NCI-H1092 (cell line): ENCODE data around the gene PCAT6.
"Not testable (repeated sequence)": the region's sequence is repeated elsewhere in the genome, so short reads cannot be mapped to it uniquely, and the experiment has no call there.

Source experiments
- DNase-seq: peaks from one replicate; lab custom pipeline; 2025; lab: John Stamatoyannopoulos, UW

The PCAT6 gene

DNA sequence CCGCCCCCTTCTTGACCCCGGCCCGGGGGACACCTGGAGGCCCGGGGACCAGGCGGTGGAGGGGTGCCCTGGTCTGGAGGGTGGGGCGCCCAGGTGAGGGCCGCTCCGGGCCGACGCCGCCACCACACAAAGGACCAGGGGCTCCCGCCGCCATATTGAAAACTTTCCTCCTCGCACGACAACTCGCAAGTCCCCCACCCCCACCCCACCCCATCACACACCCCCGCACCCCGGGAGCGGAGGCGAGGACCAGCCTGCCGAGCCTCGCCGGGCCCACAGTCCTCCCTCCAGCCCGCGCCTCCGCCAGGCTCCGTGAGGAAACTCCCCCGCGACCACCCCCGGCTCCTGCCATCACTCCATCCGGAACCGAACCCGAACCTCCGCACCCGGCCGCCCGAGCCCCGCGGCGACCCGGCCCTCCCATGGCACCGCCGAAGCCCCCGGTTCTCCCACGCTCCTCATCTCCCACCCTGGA is 3.3 kb upstream of the PCAT6 start:
- no peak for DNase-seq

DNA sequence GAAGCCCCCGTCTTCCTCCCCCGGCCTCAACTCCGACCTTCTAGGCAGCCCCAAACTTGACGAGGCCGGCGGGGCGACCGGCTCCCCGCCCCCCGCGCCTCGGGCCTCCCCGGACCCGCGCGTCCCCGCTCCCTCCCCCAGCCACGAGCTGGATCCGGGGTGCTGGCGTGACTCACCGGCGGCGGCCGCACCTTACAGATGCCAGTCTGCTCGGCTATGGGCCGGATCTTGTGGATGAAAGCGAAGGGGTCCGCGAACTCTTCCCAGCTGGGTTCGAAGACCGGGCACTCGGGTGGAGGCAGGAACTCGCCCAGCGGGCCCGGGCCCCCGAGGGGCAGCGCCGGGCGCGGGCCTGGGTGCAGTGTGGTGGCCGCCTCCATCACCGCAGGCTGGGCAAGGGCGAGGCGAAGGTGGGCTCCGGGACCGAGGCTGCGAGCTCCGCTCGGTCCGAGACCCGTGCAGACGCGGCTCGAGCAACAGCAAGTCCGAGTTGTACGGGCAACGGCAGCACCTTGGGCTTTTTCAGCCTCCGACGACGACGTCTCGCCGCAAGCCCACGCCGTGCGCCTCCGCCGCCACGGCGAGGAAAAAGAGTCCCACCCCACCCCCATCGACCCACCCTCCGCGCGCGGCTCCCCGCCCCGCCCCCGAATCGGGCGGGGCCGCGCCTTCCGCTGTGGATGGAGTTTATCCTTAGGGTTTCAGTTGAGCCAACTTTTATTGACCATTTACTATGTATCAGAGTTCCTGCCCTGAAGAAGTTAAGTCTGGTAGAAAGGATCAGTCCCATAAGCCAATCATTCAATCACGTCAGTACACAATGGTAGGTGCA is 2.6 kb upstream of the PCAT6 start, which contains the start of gene KDM5B:
KDM5B (minus strand) TSS at position 496 of the 832 bp plus-strand sequence; CDS start at position 380, 116 bp downstream.
- peak; percentile 61 for DNase-seq

DNA sequence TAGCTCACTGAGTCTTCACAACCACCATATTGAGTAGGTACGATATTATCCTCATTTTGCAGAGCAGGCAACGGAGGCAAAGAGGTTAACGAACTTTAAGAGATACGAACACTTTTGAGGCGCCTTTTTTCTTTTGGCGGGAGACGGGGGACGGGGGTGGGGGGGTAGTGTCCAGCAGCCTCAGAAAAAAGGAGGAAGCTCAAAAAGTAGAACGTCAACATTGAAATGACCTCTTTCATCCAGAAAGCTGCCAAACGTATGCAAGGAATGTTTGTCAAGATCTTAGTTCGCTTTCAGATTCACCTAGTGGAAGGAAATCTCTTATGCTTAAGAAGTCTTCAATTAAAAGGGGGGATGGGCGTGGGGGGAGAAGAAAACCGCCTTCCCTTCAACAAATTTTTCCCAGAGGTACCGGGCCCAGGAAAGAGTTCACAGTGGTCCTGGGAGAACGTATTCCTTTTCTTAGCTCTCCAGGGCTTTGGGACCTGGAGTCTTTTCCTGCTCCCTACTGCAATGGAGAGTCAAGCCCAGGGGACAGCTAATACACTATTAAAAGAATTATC is 1.1 kb upstream of the PCAT6 start:
- no peak for DNase-seq

DNA sequence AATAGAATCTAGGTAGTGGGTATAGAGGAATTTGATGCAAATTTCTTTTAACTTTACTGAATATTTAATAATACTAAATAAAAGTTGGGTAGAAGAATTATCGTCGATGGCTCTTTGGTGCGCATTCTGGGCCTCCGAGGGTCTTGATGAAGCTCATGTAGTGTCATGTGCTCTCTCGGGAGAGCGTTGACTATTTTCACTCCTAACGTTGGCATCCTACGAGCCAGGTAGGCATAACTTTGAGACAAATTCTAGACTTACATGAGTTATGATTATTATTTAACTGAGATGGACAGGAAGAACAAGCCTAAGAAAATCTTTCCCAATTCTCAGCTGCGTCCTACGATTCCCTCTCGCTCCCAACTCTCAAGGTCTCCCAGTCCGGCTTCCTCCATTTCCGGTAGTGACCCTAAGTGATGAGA is 550 bp upstream of the PCAT6 start:
- no peak for DNase-seq

DNA sequence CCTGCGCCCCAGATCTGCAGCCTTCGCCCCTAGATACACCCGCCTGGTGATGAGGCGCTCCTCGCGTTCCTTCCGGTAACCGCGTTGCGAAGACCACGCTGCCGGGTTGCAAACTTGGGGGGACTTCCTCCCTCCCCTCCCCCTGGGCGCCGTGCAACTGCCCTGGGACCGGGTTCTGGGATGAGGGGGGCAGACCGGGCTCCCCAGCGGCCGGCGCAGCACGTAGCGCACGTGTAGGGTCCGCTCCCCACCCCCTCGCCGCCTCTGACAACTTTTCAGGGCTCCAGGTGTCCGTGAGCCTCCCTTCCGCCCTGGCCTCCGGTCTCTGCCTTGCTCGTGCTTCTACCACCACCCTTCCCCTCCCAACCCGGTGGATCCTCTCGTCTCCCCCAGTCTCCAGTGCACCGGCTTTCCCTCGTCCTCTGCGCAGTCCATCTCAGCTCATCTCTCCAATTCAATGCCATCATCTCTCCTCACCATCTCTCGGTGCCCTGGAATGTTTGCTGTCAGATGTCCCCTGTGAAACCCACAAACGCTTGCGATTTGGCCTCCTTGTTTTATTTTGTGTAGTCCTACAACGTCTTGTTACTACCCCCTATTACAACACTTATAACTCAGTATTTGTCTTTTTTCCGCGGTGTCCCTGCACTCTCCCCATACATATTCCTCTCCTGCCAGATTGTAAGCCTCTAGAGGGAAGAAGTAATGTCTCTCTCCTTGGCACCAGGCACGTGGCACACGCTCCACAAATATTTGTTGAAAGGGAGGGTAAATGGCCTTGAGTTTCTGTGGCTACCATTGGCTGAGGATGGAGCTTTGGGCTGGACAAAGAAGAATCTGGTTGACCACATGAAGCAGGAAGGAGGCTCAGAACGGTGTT is 782 bp downstream of the PCAT6 start:
- no peak for DNase-seq

DNA sequence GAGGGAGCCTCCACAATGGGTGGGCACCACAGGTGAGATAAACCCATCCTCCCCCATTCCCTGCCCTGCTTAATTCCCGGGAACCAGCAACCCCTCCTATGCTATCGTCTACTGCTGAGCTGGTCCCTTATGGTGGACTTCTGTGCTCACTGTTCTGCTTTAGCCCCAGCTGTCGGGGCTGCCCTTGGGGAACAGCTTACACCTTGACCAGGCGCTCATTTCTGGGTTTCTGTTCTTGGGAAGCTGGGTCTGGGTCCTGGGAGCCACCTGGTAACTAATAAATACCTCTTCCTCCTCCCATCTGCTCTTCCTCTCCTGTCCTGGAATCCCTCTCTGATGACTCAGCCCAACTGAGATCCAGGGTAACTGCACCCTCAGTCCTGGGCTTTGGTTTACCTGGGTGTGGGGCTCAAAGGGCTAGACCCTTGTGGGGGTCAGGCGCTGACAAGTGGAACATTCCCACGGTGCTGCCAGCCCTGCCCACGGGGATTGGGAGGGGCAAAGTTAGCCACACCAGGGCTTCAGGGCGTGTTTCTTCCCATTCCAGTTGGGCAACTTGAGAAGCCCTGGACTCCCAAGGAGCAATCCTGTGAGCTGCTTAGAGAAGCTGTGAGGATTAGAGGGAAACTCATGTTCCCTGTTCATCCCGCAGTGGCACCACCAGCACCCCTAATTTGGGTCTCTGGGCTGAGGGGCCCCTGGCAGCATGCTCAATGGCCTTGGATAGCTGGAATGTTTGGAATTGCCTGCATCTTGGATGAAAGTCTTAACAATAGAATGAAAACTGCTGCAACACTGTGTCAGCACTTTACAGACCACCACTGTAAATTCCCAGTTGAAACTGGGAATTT is 1.6 kb downstream of the PCAT6 start:
- DNase-seq: no peak

DNA sequence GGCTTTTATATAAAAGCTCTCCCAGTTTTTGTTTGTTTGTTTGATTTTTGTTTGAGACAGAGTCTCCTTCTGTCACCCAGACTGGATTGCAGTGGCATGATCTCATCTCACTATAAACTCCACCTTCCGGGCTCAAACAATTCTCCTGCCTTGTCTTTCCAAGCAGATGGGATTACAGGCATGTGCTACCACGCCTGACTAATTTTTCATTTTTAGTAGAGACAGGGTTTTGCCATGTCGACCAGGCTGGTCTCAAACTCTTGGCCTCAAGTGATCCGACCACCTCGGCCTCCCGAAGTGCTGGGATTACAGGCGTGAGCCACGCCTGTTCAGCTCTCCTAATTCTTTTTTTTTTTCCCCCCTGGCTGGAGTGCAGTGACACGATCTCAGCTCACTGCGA is 4.4 kb downstream of the PCAT6 start:
- no peak for DNase-seq

DNA sequence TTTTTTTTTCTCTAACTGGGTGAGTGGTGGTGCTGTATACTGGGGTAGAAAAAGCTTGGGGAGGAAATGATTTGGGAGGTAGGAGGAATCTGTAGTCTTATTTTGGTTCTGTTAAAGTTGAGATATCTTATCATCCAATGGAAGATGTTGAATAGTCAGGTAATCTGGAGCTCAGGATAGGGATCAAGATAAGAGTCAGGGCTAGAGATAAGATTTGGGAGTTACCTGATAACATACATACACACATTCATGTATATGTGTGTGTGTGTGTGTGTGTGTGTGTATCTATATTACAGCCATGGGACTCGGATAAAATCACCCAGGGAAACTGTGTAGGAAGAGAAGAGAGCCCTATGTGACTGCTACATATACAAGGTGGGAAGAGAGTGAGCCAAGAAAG is 8.1 kb downstream of the PCAT6 start:
- DNase-seq: no peak

DNA sequence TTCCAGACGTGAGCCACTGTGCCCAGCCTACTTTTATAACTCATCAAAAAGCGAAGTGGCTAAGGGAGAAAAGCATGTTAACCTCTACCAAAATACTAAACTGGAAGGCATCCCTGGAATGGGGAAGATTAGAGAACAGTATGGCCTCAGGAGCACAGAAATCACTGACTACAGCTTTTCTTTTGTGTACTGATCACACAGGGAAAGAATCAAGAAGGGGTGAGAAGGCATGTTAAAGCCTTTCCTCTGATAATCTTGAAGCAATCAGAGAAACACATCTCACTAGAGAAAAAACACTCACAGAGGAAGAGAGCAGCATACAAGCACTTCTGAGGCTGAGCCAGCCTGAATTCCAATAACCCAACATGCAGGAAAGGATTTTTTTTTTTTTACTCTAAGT is 10.7 kb downstream of the PCAT6 start:
- DNase-seq: no peak

DNA sequence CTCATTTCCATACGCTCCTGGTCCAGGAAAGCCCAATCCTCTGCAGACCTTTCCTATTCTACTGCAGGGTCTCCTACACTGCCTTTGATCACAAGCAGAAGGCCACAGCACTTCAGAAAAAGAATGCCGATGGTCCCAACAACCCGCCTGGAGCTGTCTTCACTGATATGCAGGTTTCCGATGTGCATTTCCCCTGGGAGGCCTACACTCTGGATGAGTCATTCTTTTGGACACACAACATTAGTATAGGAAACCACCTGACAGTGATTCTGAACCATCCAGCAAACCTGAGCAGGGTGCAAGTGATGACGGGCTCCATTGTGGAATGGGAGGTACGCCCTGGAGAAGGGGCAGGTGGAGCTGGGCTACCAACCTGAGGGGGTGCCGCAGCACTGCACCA is 15.0 kb downstream of the PCAT6 start:
- DNase-seq: no peak

DNA sequence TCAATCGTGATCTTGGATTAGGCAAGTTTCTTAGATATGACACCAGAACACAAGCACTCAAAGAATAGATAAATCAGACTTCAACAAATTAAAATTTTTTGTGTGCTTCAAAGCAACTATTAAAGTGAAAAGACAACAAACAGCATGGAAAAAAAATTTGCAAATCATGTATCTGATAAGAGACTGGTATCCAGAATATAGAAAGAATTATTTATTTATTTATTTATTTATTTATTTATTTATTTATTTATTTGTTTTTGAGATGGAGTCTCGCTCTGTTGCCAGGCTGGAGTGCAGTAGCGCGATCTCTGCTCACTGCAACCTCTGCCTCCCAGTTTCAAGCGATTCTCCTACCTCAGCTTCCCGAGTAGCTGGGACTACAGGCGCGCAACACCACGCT is 18.5 kb downstream of the PCAT6 start:
- not testable (repeated sequence) for DNase-seq

DNA sequence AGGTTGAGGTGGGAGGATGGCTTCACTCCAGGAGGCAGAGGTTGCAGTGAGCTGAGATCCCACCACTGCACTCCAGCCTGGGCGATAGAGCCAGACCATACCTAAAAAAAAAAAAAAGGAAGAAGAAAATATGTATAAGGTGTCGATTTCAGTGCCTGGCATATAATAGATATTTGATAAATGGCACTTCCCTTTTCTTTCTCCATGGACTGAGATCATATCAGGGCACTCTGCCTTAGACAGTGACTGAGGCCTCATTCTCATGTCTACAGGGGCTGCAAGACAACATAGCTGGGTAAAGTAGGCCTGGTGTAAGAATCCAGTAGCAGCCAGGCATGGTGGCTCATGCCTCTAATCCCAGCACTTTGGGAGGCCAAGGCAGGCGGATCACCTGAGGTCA is 21.2 kb downstream of the PCAT6 start:
- no peak for DNase-seq

DNA sequence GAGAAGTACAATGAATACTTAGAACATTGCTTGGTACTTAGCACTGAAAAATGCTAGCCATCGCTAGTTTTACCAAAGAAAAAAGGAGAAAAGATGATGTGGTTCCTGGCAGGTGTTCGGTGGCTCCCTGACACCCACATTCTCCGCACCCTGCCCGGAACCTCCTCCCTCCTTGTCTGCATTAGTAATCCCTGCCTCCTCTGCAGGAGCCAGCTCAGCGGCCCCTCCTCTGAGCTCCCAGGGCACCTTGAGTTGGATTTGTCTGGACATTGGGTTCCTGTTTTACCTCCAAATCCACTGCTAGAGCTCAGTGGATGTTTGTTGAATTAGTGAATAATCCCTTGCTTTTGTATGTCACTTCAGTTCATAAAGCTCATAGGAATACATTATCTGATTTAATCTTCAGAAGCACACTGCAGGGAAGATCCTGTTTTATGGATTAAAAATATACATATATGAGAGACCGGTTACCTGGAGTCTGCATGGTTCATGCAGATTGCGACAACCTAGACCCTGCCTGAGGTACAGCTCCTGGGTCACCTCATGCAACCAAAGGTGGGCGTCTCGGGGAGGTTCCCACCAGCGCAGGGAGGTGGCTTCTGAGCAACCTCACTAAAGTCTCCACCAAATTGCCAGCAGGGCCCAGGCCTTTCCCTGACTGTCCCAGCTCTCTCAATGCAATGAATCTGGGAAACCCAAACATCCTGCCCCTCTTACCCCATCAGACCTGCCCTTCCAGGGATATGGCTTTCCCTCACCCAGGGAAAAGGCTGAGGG is 24.2 kb downstream of the PCAT6 start:
- no peak for DNase-seq

DNA sequence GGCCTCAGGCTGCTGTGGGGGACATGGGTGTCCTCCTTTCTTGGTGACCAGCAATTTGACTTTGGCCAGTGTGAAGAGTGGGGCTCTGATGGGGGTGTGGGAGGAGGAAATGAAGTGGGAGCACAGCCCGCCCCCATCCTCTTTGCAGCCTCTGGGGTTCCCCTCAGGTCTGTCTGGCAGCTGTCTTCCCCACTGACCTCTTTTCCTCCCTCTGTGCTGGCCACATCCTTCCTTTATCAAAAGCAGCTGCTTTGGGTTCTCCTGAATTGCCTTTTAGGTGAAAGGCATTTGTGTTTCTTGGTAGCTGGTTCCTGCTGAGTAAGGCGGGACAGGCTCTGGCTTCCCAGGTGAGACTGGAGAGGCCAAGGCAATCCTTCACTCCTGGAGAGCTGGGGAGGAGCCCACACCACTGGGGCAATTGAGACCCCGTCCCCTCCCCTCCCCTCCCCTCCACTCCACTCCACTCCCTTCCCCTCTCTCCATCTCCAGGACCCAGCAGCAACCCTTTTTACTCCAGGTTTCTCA is 24.9 kb downstream of the PCAT6 start:
- no peak for DNase-seq

DNA sequence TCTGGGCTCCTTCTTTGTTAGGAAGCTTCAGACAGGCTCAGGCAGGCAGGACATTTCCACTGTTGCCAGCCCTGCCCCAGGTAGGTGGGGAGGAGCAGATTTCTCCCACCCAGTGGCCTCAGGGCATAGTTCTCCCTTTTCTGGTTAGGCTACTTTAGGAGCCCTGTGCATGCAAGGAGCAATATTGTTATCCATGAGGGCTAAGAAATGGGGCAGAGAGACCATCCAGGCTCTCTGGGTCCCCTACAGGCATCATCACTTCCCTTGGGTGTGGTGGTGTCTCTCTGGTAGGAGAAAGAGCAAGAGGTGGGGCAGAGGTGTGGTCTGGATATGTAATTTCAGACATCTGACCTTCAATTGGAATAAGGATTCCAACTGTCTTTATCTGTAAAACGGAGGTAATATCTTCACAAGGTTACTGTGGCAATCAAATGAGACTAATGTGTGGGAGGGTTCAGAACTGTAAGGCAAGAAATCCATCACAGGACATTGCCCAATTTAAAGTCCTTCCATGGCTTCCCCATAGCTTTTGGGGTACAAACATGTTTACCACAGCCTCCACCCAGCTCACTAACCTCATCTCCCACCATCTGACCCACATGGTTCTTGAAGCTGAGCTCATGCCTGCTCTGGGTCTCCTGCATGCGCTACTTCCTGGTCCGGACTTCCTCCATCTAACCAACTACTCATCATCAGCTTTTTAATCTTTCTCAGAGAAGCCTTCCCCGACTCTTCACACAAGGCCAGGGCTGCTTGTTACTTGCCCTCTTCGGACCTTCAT is 26.1 kb downstream of the PCAT6 start:
- no peak for DNase-seq

DNA sequence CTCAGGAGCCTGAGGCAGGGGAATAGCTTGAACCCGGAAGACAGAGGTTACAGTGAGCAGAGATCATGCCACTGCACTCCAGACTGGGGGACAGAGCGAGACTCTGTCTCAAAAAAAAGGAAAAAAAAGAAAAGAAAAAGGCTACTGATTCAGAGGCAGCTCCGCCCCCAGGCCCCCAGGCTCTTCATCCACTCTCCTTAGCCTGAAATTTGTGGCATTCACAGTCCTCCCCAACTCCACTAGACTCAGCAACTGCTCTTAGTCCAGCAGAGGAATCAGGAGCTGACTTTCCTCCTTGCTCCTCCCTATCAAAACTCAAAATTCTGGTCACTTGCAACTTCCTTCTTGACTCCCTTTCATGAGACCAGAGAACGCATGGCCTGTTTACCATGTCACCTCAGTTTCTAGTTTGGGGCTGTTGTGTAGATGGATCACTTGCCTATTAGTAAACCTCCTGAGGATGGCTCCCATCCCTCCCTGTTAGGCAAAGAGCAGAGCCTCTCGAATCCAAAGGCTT is 27.1 kb downstream of the PCAT6 start:
- DNase-seq: no peak

DNA sequence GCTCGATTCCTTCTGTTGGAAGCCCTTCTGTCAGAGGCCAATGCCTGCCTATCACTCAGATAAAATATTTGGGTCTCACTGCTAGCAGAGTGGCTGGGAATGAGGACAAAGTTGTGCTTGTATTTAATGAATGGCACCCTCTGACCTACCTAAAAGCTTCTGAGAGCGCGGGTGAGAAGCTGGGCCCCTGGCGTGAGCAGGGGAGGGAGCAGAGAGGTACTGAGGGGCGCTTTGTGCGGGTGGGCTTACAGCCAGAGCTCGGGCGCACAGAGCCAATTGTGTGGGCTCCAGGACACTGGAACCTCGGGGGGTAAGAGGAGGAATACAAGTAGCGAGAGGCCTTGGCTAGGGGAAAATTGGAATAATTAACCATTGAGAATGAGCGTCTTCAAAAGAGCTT is 32.3 kb downstream of the PCAT6 start:
- no peak for DNase-seq

DNA sequence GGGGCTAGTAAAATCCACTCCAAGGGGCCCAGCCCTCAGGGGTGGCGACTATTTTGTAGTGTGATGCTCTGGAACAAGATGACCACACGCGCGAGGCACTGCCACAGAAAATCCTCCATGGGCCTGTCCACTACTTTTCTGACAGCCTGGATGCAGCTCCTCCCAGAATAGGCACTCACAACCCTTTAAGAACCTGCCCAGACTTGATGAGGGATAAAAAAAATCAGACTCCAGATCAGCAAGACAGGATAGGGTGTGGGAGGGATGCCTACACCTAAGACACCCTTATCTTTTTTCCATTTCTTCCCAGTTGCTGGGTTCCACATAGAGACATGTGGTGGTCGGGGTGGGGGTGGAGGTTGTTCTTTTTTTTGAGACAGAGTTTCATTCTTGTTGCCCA is 33.5 kb downstream of the PCAT6 start:
- no peak for DNase-seq

DNA sequence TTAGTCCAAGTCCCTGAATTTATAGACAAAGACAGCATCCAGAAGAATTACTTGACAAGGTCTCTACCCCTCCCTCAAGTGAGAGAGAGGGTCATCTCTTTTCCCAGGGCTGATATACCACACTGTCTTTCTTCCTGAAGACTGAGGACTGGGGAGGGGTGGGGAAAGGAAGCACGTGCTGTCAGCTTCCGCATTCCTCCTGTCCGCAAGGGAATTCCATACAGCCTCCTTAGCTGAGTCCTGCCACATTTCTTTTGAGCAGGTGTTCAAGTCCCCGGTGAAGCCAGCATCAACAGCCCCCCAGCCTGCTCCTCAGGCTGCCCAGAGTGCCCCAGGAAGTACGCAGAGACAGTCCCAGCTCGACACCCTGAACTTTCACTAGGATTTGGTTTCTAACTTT is 34.2 kb downstream of the PCAT6 start:
- no peak for DNase-seq

DNA sequence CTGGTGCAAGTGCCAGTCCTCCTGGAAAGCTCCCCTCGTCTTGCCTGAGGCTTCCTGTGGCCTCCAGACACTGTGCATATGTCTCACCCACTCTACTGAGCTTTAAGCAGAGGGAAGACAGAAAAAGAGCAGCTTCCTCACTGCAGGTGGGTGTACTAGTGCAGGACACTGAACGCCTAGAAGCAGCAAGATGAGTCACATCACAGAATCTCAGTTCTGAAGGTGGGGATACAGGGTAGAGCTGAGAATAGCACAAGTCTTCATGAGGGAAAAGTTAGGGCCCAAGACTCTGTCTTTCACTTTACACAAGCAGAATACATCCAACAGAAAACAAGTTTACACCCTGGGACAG is 37.4 kb downstream of the PCAT6 start:
- DNase-seq: no peak
